ENCODE results near the gene RCN2.

DNA sequence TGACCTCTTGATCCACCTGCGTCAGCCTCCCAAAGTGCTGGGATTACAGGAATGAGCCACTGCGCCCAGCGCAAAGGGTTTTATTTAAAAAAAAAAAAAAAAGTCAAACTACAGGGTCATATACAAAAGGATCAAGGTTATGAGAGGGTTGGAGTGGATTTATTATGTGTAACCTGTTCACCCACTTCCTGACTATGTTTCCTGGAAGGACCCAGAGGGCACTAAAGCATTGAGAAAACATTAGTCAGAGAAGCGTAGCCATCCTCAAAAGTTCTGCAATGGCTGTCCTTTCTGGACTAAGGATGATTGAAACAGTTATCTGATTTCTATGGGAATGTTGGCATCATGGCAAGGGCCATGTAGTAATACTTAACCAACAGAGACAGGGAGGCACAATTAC, 19.1 kb upstream of the RCN2 start:
- no peak for TF ChIP-seq POLR2AphosphoS5 (IDR thresholded peaks at IDR 0.05)
- TF ChIP-seq, protein P1, sequence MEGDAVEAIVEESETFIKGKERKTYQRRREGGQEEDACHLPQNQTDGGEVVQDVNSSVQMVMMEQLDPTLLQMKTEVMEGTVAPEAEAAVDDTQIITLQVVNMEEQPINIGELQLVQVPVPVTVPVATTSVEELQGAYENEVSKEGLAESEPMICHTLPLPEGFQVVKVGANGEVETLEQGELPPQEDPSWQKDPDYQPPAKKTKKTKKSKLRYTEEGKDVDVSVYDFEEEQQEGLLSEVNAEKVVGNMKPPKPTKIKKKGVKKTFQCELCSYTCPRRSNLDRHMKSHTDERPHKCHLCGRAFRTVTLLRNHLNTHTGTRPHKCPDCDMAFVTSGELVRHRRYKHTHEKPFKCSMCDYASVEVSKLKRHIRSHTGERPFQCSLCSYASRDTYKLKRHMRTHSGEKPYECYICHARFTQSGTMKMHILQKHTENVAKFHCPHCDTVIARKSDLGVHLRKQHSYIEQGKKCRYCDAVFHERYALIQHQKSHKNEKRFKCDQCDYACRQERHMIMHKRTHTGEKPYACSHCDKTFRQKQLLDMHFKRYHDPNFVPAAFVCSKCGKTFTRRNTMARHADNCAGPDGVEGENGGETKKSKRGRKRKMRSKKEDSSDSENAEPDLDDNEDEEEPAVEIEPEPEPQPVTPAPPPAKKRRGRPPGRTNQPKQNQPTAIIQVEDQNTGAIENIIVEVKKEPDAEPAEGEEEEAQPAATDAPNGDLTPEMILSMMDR (IDR thresholded peaks at IDR 0.05): no peak

All from breast epithelium (tissue), 3 donors.